Loucy (cell line): Measurements from ENCODE around the gene PTPN21.

Experiments
- EZH2phosphoT487 ChIP-seq: fragments of 200-600 bp; IDR thresholded peaks from 2 replicates; pipeline ENCODE4 v1.6.1; 2018; ENCODE audit warnings: antibody characterized with exemption, mild to moderate bottlenecking, moderate library complexity, borderline replicate concordance
- TF ChIP-seq, protein P1 (sequence below): fragments of 200-600 bp; sonication (generic); conservative IDR thresholded peaks from 2 replicates; pipeline ENCODE4 v1.5.1; 2014; ENCODE audit warnings: mild to moderate bottlenecking, antibody characterized with exemption, low read length

DNA sequence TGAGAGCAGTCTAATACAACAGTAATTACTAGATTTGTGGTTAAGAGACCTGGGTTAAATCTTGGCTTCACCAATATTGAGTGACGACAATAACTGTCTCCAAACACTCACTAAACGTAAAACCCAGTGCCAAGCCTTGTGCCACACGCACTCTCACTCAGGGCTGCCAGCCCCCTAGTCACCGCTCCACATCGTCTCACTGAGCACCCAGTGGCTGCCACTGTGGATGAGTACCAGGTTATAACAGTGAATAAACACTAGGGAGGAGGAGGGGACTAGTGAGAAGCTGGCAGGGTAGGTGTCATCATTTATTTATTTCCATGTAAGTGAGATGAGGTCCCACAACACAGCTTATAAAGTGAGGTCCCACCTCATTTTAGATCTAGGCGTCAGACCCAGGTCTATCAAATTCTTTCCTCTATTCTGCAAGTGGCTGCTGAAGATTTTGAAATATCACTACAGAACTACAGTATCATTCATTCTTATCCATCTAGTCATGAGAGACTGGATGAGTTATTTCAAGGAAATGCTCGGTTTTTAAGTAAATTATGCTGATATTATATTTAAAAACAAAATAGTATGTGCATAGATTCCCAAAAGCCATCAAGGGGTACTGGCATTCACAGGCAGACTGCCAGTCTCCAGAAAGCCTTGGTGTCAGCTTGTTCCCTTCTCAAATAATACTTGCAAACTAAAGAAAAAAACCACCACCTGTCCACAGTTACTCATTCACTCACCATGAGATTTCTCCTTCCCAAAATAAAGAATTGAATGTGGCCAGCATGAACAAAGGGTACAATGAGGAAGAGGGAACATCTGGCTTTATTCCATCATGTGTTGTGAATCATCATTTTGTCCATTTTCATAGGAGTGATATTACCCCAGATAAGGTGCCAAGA lies 84.0 kb downstream of the PTPN21 start:
- TF ChIP-seq, protein P1, sequence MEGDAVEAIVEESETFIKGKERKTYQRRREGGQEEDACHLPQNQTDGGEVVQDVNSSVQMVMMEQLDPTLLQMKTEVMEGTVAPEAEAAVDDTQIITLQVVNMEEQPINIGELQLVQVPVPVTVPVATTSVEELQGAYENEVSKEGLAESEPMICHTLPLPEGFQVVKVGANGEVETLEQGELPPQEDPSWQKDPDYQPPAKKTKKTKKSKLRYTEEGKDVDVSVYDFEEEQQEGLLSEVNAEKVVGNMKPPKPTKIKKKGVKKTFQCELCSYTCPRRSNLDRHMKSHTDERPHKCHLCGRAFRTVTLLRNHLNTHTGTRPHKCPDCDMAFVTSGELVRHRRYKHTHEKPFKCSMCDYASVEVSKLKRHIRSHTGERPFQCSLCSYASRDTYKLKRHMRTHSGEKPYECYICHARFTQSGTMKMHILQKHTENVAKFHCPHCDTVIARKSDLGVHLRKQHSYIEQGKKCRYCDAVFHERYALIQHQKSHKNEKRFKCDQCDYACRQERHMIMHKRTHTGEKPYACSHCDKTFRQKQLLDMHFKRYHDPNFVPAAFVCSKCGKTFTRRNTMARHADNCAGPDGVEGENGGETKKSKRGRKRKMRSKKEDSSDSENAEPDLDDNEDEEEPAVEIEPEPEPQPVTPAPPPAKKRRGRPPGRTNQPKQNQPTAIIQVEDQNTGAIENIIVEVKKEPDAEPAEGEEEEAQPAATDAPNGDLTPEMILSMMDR = no peak
- no peak for TF ChIP-seq EZH2phosphoT487
